Body of pancreas (tissue), 4 donors: ENCODE data around the gene ZSCAN1.

Experiments
- CTCF ChIP-seq, 7 experiments: fragments of 450-650 bp in 4 of 7; fragments of 200-600 bp in 3 of 7; sonication (generic) in 3 of 7; IDR thresholded peaks; one replicate each; pipeline ENCODE4 v1.5.1; 2016 to 2019; ENCODE audit warnings: antibody characterized with exemption in 7 of 7
- POLR2A ChIP-seq, 3 donors: fragments of 450-650 bp; IDR thresholded peaks; one replicate each; pipeline ENCODE4 v1.6.1; 2016; ENCODE audit warnings: antibody characterized with exemption in 3 of 3, mild to moderate bottlenecking in 2 of 3

GRCh38 chr19:58014141-58014540 lies 19.7 kb upstream of the ZSCAN1 start:
- no peak for TF ChIP-seq POLR2A (IDR thresholded peaks at IDR 0.05)
- TF ChIP-seq CTCF (IDR thresholded peaks at IDR 0.05): no peak
